ENCODE data around the gene TPK1.

GRCh38 chr7:144629011-144629410 is 206.8 kb downstream of the TPK1 start:
- no peak for TF ChIP-seq CTCF (IDR thresholded peaks at IDR 0.05; ENCODE audit: low read length)
- no peak for TF ChIP-seq EZH2 (IDR thresholded peaks at IDR 0.05; ENCODE audit: borderline replicate concordance, low read length)

Measured in OCI-LY1 (cell line).